ENCODE results near the gene HSF2BP. TPM values are rescaled to one million over a fixed set of nuclear protein-coding genes. Genes with fewer than 3 reads are reported as not detected.

HSF2BP gene
- total and polyA plus RNA-seq, 2 donors (not counting 1 experiment from before 2014, with no cell fraction given), result 0.49 TPM

DNA sequence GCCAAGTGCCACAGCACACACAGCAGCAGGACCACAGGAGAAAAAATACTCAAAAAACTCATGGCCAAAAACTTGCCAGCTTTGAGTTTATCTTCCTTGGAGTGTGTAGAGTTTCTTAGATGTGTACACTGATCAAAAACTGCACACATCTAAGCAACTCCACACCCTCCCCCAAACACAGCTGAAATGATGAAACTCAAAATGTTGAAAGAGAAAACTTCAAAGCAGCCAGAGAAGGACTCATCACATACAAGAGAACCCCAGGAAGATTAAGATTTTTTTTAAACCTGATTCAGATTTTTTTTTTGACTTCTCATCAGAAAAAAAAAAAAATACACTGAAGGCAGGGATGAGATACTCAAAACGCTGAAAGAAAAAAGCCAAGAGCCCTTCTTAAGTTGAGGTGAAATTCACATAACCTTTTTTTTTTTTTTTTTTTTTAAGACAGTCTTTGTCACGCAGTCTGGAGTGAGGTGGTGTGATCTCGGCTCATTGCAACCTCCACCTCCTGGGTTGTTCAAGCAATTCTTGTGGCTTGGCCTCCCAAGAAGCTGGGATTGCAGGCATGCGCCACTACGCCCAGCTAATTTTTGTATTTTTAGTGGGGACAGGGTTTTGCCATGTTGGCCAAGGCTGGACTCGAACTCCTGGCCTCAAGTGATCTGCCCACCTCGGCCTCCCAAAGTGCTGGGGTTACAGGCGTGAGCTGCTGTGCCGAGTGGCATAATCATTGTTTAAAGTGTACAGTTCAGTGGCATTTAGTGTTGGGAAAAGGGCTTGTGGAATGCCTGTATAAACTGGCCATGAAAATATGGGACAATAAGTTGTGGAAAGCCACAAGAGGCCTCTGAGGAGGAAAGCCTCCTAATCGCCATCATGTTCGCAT, 38.7 kb upstream of the HSF2BP start:
- CTCF ChIA-PET, result no interaction called here
- H3K27ac Mint-ChIP-seq, result no peak overlapping the region

More for the DNA sequence above, 38.7 kb upstream of the HSF2BP start:
- TF ChIP-seq EZH2 (IDR thresholded peaks at IDR 0.05; ENCODE audit: borderline replicate concordance, insufficient read depth, low read depth, low read length, poor library complexity, severe bottlenecking) (no peak), CTCF (IDR thresholded peaks at IDR 0.05) (no peak)
- H4K20me1 ChIP-seq (ENCODE audit: control insufficient read depth, insufficient read depth, low read length, poor library complexity, severe bottlenecking), result no peaks in the 10 kb centered on the region
- H3K27me3 Mint-ChIP-seq, result peaks cover 4% of the 10 kb centered on the region
- no peak overlapping the region for H3K27ac ChIP-seq (ENCODE audit: low read length in 2 of 2)
- POLR2A ChIA-PET, result no interaction called here
- no peaks in the 10 kb centered on the region for H3K9me3 ChIP-seq (ENCODE audit: control extremely low read depth in 1 of 3, control insufficient read depth in 2 of 3, insufficient read depth in 1 of 3, low read length in 2 of 3)
- DNase-seq (no peak), ATAC-seq (ENCODE audit: low read depth) (no peak)
- H2AFZ ChIP-seq (ENCODE audit: insufficient read depth, low read depth, low read length, poor library complexity, severe bottlenecking), result no peak overlapping the region
- WGBS (ENCODE audit: insufficient coverage), result 86% methylated on average over 8 of the region's 11 CpGs
- no peak overlapping the region for H3K4me3 Mint-ChIP-seq
- no peak overlapping the region for H3K9ac ChIP-seq (ENCODE audit: low read length)
- no peaks in the 10 kb centered on the region for H3K79me2 ChIP-seq (ENCODE audit: control insufficient read depth, insufficient read depth, low read length)
- intact Hi-C loops (cut with micrococcal nuclease), result no loop called here
- no peaks in the 10 kb centered on the region for H3K9me3 Mint-ChIP-seq (ENCODE audit: insufficient read depth)
- H3K4me1 Mint-ChIP-seq, result peaks cover 5% of the 10 kb centered on the region
- peaks cover 7 to 27% of the 10 kb centered on the region in 2 experiments for H3K36me3 ChIP-seq (replicated peaks in 1 of 2; ENCODE audit: control extremely low read depth in 1 of 2, control insufficient read depth in 1 of 2, extremely low read depth in 1 of 2, insufficient read depth in 2 of 2, low read length in 1 of 2)
- peaks cover 0 to 2% (median 0%) of the 10 kb centered on the region in 4 experiments for H3K27me3 ChIP-seq (replicated peaks in 1 of 4; ENCODE audit: control extremely low read depth in 1 of 4, control insufficient read depth in 3 of 4, insufficient read depth in 4 of 4, low read length in 3 of 4)
- H3K4me1 ChIP-seq (ENCODE audit: control insufficient read depth in 2 of 2, insufficient read depth in 2 of 2, low read length in 2 of 2), result peaks cover 5 to 9% of the 10 kb centered on the region in 2 donors
- no peak overlapping the region for H3K4me2 ChIP-seq (replicated peaks; ENCODE audit: low read depth, low read length, poor library complexity, severe bottlenecking)
- no peak overlapping the region for H3K4me3 ChIP-seq (ENCODE audit: control extremely low read depth in 1 of 5, extremely low read depth in 1 of 5, insufficient read depth in 1 of 5, low read depth in 2 of 5, low read length in 4 of 5)
